NCI-H82 (cell line): ENCODE data around the gene BDH1.

Source experiments
- DNase-seq: peaks from one replicate; lab custom pipeline; 2025; lab: John Stamatoyannopoulos, UW

Gene BDH1

DNA sequence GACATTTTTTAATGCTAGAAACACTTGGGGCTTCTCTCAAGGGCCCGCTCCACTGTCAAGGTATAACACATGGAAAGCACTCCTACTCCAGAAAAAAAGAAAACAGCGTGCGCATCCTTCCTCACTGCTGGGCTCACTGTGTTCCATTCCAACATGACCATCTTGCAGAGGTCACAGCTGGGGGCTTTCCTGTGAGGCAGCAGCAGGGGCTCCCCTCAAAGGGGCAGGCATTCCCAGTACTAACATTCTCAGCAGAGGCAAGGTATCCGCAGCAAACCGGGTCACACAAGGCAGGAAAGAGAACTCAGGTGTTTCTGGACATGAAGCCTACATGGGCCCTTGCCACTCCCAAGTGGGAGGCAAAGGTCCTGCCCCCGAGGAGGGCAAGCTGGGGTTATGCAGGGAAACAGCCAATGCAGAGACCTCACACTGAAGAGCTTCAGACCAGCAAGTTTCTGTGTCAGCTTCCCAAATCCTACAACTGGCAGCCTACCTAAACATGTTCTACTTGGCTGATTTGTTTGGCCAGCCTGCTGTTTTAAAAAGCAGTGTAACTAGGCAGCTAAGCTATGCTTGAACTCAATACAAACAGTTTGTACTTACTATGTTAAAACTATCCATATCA is 6.4 kb downstream of the BDH1 start:
- no peak for DNase-seq

GRCh38 chr3:197547306-197548011 is 8.3 kb downstream of the BDH1 start:
- peak; percentile 78 for DNase-seq

DNA sequence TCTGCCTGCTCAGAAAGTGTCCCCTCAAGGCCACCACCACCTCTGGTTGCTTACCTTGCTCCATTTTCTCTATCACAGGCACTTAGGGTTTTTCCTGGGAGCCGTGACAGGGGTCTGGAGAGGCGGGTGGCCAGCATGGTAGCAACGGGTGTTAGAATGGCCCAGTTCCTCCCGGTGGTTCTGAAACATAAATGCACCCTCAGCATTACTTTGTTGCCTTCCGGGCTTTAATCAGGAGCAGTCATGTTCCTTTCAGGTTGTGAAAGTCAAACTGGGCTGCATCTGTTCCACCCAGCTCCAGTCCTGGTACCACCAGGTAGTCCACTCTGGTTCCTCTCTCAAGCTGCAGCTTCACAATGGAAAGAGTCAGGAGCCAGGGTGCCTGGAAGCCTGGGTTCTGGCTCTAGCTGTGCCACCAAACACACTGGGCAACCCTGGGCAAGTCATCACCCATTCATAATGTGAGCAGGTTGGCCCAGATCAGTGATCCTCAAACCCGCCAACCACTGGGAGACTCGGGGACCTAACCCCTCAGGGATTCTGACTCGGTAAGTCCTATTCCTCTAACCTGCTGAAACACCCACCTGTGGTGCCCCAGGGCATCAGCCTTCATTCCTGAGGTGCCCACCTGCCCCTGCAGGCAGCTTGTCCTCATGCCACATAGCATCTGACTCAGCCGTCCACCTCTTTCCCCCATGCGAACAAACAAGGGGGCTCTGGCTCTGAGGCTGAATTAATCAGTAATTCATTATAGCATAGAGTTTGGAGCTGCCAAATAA is 9.3 kb downstream of the BDH1 start:
- DNase-seq, result no peak

- DNase-seq, result no peak
Measured at GRCh38 chr3:197545571-197545970, 10.2 kb downstream of the BDH1 start.

GRCh38 chr3:197545101-197545500 is 10.7 kb downstream of the BDH1 start:
- DNase-seq, result no peak

DNA sequence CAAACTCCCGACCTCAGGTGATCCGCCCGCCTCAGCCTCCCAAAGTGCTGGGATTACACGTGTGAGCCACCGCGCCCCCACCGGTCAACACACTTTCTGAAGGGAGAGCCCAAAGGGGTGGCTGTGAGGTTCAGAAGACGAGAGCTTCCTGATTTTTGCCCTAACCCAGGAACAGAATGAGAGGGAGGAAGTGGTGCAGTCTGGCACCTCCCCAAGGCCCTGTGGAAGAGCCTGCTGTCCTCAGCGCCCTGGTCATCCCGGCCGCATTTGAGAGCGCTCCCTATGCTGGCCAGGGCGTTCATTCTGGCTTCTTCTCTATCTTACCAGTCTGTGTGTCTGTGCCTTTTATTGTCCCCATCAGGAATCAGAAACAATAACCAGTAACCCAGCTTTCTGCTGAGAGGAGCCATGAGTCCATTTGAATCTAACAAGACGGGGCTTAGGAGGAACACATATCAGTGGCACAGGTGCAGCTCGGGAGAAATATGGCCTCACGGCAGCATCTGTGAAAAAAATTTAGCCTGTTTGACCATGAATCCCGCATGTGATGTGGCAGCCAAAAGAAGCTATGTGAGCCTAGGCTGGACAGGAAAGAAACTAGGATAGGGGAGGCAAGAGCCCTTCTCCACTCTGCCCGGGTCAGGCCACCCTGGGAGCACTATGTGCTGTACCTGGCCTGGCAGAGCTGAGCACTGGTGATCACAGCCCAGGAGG is 12.9 kb downstream of the BDH1 start:
- no peak for DNase-seq

GRCh38 chr3:197541756-197542539 is 13.8 kb downstream of the BDH1 start:
- no peak for DNase-seq

DNA sequence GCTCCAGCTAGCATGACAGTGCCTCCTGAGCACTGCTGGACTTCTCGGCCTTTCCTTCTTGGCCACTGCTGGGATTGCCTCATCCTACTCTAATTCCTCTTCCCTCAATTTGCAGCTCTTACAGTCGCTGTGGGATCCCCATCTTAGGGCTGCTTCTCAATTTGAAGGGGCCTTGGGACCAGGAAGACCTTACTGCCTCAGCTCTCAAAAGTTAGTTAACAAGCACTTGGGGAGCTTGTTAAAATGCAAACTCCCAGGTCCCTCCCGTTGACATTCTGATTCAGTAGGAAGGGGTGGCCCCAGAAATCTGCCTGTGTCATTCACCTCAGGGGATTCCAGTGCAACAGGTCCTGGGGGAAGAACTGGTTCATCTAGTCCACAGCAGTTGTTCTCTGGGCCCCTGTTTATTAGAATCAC is 14.8 kb downstream of the BDH1 start:
- no peak for DNase-seq

DNA sequence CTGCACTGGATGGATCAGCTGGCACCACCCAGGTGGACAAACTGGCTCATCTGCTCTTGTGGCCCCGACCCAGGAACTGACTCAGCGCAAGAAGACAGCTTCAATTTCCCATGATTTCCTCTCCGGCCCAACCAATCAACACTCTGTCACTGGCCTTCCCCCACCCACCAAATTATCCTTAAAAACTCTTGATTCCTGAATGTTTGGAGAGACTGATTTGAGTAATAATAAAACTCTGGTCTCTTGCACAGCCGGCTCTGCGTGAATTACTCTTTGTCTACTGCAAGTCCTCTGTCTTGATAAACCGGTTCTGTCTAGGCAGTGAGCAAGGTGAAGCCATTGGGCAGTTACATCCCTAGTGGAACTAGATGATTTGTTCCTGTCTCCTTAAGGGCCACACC is 16.1 kb downstream of the BDH1 start:
- no peak for DNase-seq

DNA sequence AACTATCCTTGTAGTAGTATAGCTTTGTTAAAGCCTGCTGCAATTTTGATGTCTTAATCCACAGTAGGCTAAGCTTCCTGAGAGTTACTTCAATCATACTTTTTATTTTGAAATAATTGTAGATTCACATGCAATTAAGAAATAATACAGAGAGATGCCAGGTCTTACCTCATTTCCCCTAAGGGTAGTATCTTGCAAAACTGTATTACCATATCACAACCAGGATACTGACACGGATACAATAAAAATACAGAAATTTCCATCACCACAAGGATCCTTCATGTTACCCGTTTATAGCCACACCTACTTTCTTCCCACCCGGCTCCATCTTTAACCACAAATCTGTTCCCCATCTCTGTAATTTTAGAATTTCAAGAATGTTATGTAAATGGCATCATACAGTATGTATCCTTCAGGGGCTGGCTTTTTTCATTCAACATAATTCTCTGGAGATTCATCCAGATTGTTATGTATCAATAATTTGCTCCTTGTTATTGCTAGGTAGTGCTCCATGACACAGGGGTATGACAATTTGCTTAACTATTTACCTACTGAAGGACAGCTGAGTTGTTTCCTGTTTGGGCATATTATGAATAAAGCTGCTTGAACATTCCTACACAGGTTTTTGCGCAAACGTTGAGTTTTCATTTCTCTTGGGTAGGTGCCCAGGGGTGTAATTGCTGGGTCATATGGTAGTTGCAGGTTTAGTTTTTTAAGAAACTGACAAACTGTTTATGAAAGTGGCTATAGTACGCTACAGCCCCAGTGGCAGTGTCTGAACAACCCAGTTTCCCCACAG is 21.6 kb downstream of the BDH1 start:
- DNase-seq, result no peak

- DNase-seq, result no peak
Measured at GRCh38 chr3:197533396-197533795, 22.4 kb downstream of the BDH1 start.

DNA sequence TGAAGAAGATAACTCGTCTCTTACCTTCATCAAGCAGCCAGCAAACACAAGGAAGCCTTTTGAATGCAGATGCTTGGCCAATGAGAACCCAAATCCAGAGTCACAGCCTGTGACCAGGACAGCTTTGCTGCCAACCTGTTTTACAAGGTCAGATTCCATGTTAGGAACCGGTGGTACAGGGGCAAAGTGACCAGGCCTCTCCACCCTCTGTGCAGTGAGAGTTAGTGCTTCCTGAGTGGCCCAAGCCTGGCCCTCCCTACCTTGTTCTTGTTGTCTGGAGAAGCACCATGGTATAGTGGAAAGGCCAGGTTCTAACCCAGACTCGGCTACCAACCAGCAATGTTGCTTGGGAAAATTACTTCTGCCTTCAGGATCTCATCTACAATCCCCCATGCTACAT is 23.4 kb downstream of the BDH1 start:
- no peak for DNase-seq

- no peak for DNase-seq
Measured at GRCh38 chr3:197528190-197528589, 27.6 kb downstream of the BDH1 start.

GRCh38 chr3:197527569-197527968 is 28.2 kb downstream of the BDH1 start:
- no peak for DNase-seq

- no peak for DNase-seq
Measured at GRCh38 chr3:197525706-197526105, 30.1 kb downstream of the BDH1 start.

GRCh38 chr3:197524128-197524527 is 31.6 kb downstream of the BDH1 start:
- no peak for DNase-seq

DNA sequence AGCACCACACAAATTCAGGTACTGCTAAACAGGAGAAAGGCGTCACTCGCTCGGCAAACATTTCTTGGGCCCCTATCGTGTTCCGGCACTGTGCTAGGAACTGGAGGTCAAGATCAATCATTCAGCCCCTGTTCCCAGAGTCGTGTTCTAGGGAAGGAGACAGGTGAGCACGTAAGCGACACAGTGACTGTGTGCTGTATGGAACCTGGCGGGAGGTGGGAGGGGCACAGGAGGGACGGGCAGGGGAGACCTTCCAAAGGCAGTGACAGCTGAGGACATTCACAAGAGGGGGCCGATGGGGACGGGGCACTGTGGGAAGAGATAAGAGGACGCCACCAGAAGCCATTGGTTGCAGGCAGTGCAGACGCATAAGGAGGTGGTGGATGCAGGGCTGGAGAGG is 32.2 kb downstream of the BDH1 start:
- no peak for DNase-seq

- peak; percentile 71 for DNase-seq
Measured at GRCh38 chr3:197522881-197523441, 32.8 kb downstream of the BDH1 start.

GRCh38 chr3:197522183-197522715 is 33.5 kb downstream of the BDH1 start:
- DNase-seq, result no peak
